Osteoblast (primary cell): ENCODE results near the gene WAC. TPM values are rescaled to one million over a fixed set of nuclear protein-coding genes. Genes with fewer than 3 reads are reported as not detected.

Experiments used
- DNase-seq: peaks from one replicate; pipeline ENCODE4 v3.0.0; 2011; ENCODE audit warnings: low spot score, mixed read lengths; ENCODE audit not compliant: insufficient read length; ENCODE audit errors: missing footprints
- H2AFZ ChIP-seq: 2 replicates; pipeline ENCODE4 v1.6.0; 2011; ENCODE audit warnings: mild to moderate bottlenecking, low read length
- H3K27ac ChIP-seq: 2 replicates; pipeline ENCODE4 v1.5.1; 2011; ENCODE audit warnings: mild to moderate bottlenecking, low read depth, low read length, moderate library complexity
- H3K27me3 ChIP-seq: 2 replicates; pipeline ENCODE4 v1.6.0; 2012; ENCODE audit warnings: mild to moderate bottlenecking, control low read depth, inconsistent platforms, low read length, moderate library complexity; ENCODE audit not compliant: insufficient read depth
- H3K36me3 ChIP-seq: 2 replicates; pipeline ENCODE4 v1.5.1; 2011; ENCODE audit warnings: mild to moderate bottlenecking, low read length, control low read depth, moderate library complexity; ENCODE audit not compliant: insufficient read depth
- H3K4me1 ChIP-seq: 2 replicates; pipeline ENCODE4 v1.5.1; 2011; ENCODE audit warnings: mild to moderate bottlenecking, low read length, control low read depth, moderate library complexity; ENCODE audit not compliant: insufficient read depth
- H3K4me2 ChIP-seq: 2 replicates; pipeline ENCODE4 v1.6.0; 2011; ENCODE audit warnings: mild to moderate bottlenecking, low read length; ENCODE audit not compliant: insufficient read depth
- H3K4me3 ChIP-seq: fragments of 200-600 bp; sonication (generic); 3 replicates; pipeline ENCODE4 v1.5.1; 2012; ENCODE audit warnings: mild to moderate bottlenecking, low read length, inconsistent platforms; ENCODE audit not compliant: insufficient read depth
- H3K79me2 ChIP-seq: 2 replicates; pipeline ENCODE4 v1.6.0; 2012; ENCODE audit warnings: mild to moderate bottlenecking, low read length, control low read depth, inconsistent platforms; ENCODE audit not compliant: insufficient read depth
- H3K9me3 ChIP-seq: 2 replicates; pipeline ENCODE4 v1.5.1; 2011; ENCODE audit warnings: low read depth, low read length, control low read depth
- H4K20me1 ChIP-seq: 2 replicates; pipeline ENCODE4 v1.6.0; 2012; ENCODE audit warnings: mild to moderate bottlenecking, low read length, control low read depth; ENCODE audit not compliant: insufficient read depth
- CTCF ChIP-seq: IDR thresholded peaks from 2 replicates; pipeline ENCODE4 v1.5.1; 2011; ENCODE audit warnings: mild to moderate bottlenecking, low read depth, low read length, moderate library complexity; ENCODE audit errors: extremely low read depth
- total RNA-seq: library from RNA; depleted of rRNA; stranded (reverse); fragments of >200 nt; gene quantifications from 2 replicates; pipeline ENCODE4 v1.2.3, GENCODE V29; 2012

Gene WAC
- total RNA-seq, 1 donor: 77.1 TPM

GRCh38 chr10:28575852-28576251, 42.9 kb downstream of the WAC start:
- no peaks in the 10 kb centered on the region for H3K9me3 ChIP-seq
- DNase-seq: no peak
- no peak overlapping the region for H3K4me2 ChIP-seq
- H3K4me3 ChIP-seq: no peak overlapping the region
- peaks cover 10% of the 10 kb centered on the region for H3K36me3 ChIP-seq
- peaks cover 73% of the 10 kb centered on the region for H4K20me1 ChIP-seq
- peaks cover 100% of the 10 kb centered on the region for H3K79me2 ChIP-seq
- H2AFZ ChIP-seq: no peak overlapping the region
- no peak for TF ChIP-seq CTCF
- no peaks in the 10 kb centered on the region for H3K27me3 ChIP-seq
- no peak overlapping the region for H3K27ac ChIP-seq
- H3K4me1 ChIP-seq: peaks cover 13% of the 10 kb centered on the region

GRCh38 chr10:28577506-28577905, 44.6 kb downstream of the WAC start:
- Histone ChIP-seq H3K4me2 (no peak overlapping the region), H3K4me3 (no peak overlapping the region), H4K20me1 (peaks cover 81% of the 10 kb centered on the region), H3K27me3 (no peaks in the 10 kb centered on the region), H2AFZ (no peak overlapping the region), H3K79me2 (peaks cover 100% of the 10 kb centered on the region), H3K27ac (no peak overlapping the region), H3K4me1 (peaks cover 10% of the 10 kb centered on the region), H3K9me3 (no peaks in the 10 kb centered on the region), H3K36me3 (peaks cover 10% of the 10 kb centered on the region)
- DNase-seq: no peak
- TF ChIP-seq CTCF: no peak

GRCh38 chr10:28578454-28578853, 45.5 kb downstream of the WAC start:
- Histone ChIP-seq H3K4me1 (peaks cover 7% of the 10 kb centered on the region), H3K36me3 (peaks cover 15% of the 10 kb centered on the region)

GRCh38 chr10:28580825-28581224, 47.9 kb downstream of the WAC start:
- Histone ChIP-seq H2AFZ (no peak overlapping the region), H3K36me3 (peaks cover 28% of the 10 kb centered on the region), H3K4me3 (no peak overlapping the region), H4K20me1 (peaks cover 69% of the 10 kb centered on the region), H3K27ac (no peak overlapping the region), H3K27me3 (no peaks in the 10 kb centered on the region), H3K79me2 (peaks cover 99% of the 10 kb centered on the region), H3K4me2 (no peak overlapping the region), H3K9me3 (no peaks in the 10 kb centered on the region), H3K4me1 (peaks cover 7% of the 10 kb centered on the region)
- no peak for DNase-seq
- TF ChIP-seq CTCF: no peak

More at GRCh38 chr10:28578454-28578853, 45.5 kb downstream of the WAC start:
- no peak for TF ChIP-seq CTCF
- no peaks in the 10 kb centered on the region for H3K27me3 ChIP-seq
- peaks cover 75% of the 10 kb centered on the region for H4K20me1 ChIP-seq
- H3K4me2 ChIP-seq: no peak overlapping the region
- no peak overlapping the region for H3K27ac ChIP-seq
- H3K9me3 ChIP-seq: no peaks in the 10 kb centered on the region
- H2AFZ ChIP-seq: no peak overlapping the region
- no peak for DNase-seq
- peaks cover 99% of the 10 kb centered on the region for H3K79me2 ChIP-seq
- H3K4me3 ChIP-seq: no peak overlapping the region
